Measurements from ENCODE around the gene PKN1.
"Not testable (repeated sequence)": the region's sequence is repeated elsewhere in the genome, so short reads cannot be mapped to it uniquely, and the experiment has no call there.

Gene PKN1

GRCh38 chr19:14487370-14488125 lies 54.4 kb downstream of the PKN1 start:
- DNase-seq: no peak

- no peak for DNase-seq
These were observed 59.7 kb downstream of the PKN1 start for GRCh38 chr19:14492756-14493337.

- DNase-seq: no peak
These were observed 61.3 kb downstream of the PKN1 start for GRCh38 chr19:14494411-14494810.

GRCh38 chr19:14494910-14495671 lies 62.0 kb downstream of the PKN1 start:
- no peak for DNase-seq

GRCh38 chr19:14495672-14496028 lies 62.5 kb downstream of the PKN1 start:
- DNase-seq: no peak

- peak; percentile 46 to 99 (median 97) for DNase-seq
These were observed 63.1 kb downstream of the PKN1 start, which contains the start of gene GIPC1 for GRCh38 chr19:14496029-14496833. Gene GIPC1 (minus strand): TSS chr19:14496127. CDS start chr19:14482976, 13,151 bp downstream.

- peak in 5 of 14 donors; percentile 44 to 85 (median 65) for DNase-seq
These were observed 63.7 kb downstream of the PKN1 start for GRCh38 chr19:14496834-14497227.

- DNase-seq: peak in 12 of 14 donors; percentile 15 to 81 (median 62)
These were observed 64.3 kb downstream of the PKN1 start for GRCh38 chr19:14497228-14497921.

- no peak for DNase-seq
These were observed 69.4 kb downstream of the PKN1 start for GRCh38 chr19:14502334-14503092.

- DNase-seq: no peak
These were observed 70.2 kb downstream of the PKN1 start for GRCh38 chr19:14503285-14503684.

GRCh38 chr19:14504575-14504974 lies 71.5 kb downstream of the PKN1 start:
- DNase-seq: not testable (repeated sequence)

GRCh38 chr19:14505488-14506239 lies 72.6 kb downstream of the PKN1 start:
- peak in 2 of 14 donors; percentile 16 to 19 for DNase-seq

- DNase-seq: no peak
These were observed 74.8 kb downstream of the PKN1 start for GRCh38 chr19:14507704-14508542.

- DNase-seq: no peak
These were observed 77.5 kb downstream of the PKN1 start for GRCh38 chr19:14510311-14511228.

- DNase-seq: no peak
These were observed 78.1 kb downstream of the PKN1 start for GRCh38 chr19:14511229-14511593.

GRCh38 chr19:14512406-14512961 lies 79.4 kb downstream of the PKN1 start:
- no peak for DNase-seq

GRCh38 chr19:14514215-14514863 lies 81.2 kb downstream of the PKN1 start:
- peak in 4 of 14 donors; percentile 24 to 57 (median 44) for DNase-seq
